Endothelial cell (in vitro differentiated cells): ENCODE measurements around the gene SH2D6. TPM values are rescaled to one million over a fixed set of nuclear protein-coding genes. Genes with fewer than 3 reads are reported as not detected.

Experiments
- DNase-seq: peaks from one replicate; pipeline ENCODE4 v3.0.0; 2021; ENCODE audit warnings: low spot score
- H3K27ac Mint-ChIP-seq: one replicate; pipeline ENCODE4 v1.8.0; 2021; ENCODE audit warnings: mixed read lengths, inconsistent platforms; ENCODE audit not compliant: unreplicated experiment
- H3K27me3 Mint-ChIP-seq: one replicate; pipeline ENCODE4 v1.8.0; 2021; ENCODE audit warnings: mild to moderate bottlenecking, moderate library complexity, mixed read lengths, inconsistent platforms; ENCODE audit not compliant: unreplicated experiment
- H3K36me3 Mint-ChIP-seq: one replicate; pipeline ENCODE4 v1.8.0; 2021; ENCODE audit warnings: mild to moderate bottlenecking, low read depth, mixed read lengths, inconsistent platforms; ENCODE audit not compliant: unreplicated experiment
- H3K4me1 Mint-ChIP-seq: one replicate; pipeline ENCODE4 v1.8.0; 2021; ENCODE audit warnings: mild to moderate bottlenecking, mixed read lengths, inconsistent platforms; ENCODE audit not compliant: unreplicated experiment
- H3K4me3 Mint-ChIP-seq: one replicate; pipeline ENCODE4 v1.8.0; 2021; ENCODE audit warnings: mild to moderate bottlenecking, mixed read lengths, inconsistent platforms; ENCODE audit not compliant: unreplicated experiment
- H3K9me3 Mint-ChIP-seq: one replicate; pipeline ENCODE4 v1.8.0; 2021; ENCODE audit warnings: mixed read lengths, inconsistent platforms; ENCODE audit not compliant: unreplicated experiment
- CTCF ChIP-seq: fragments of 200-600 bp; sonication (generic); IDR thresholded peaks from one replicate; pipeline ENCODE4 v1.5.0; 2021; ENCODE audit warnings: antibody characterized with exemption; ENCODE audit not compliant: unreplicated experiment
- total RNA-seq: library from RNA; stranded (reverse); fragmentation: NEBNext Ultra II Directional; extraction: Animal tissue kit (Norgen Biotek cat#: 25700); gene quantifications from one replicate; pipeline ENCODE4 v1.2.1, GENCODE V29; 2021; ENCODE audit not compliant: unreplicated experiment

Gene SH2D6
- total RNA-seq, 1 donor from 2014 or later: 0.33 TPM

DNA sequence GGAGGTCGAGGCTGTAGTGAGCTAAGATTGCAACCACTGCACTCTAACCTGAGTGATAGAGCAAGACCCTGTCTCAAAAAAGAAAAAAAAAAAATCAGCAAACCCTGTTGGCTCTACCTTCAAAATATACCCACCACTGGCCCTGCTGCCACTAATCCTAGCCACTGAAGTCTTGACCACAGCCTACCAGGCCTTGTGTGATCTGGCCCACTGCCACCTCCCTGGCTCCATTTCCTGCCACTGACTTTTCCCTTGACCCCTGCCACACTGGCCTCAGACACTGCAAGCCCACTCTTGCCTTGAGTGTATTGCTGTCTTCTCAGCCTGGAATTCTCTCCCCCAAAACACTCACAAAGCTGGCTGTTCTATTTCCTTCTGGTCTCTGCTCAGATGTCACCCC lies 33.7 kb downstream of the SH2D6 start:
- TF ChIP-seq CTCF: no peak
- peaks cover 10% of the 10 kb centered on the region for H3K4me1 Mint-ChIP-seq
- peaks cover 7% of the 10 kb centered on the region for H3K27me3 Mint-ChIP-seq
- H3K4me3 Mint-ChIP-seq: no peak overlapping the region
- peaks cover 6% of the 10 kb centered on the region for H3K36me3 Mint-ChIP-seq
- DNase-seq: no peak
- no peaks in the 10 kb centered on the region for H3K9me3 Mint-ChIP-seq
- no peak overlapping the region for H3K27ac Mint-ChIP-seq

GRCh38 chr2:85453571-85453970 lies 35.1 kb downstream of the SH2D6 start:
- no peak overlapping the region for H3K27ac Mint-ChIP-seq
- peaks cover 10% of the 10 kb centered on the region for H3K4me1 Mint-ChIP-seq
- H3K4me3 Mint-ChIP-seq: no peak overlapping the region
- peaks cover 6% of the 10 kb centered on the region for H3K36me3 Mint-ChIP-seq
- TF ChIP-seq CTCF: no peak
- peaks cover 7% of the 10 kb centered on the region for H3K27me3 Mint-ChIP-seq
- H3K9me3 Mint-ChIP-seq: no peaks in the 10 kb centered on the region
- DNase-seq: no peak

DNA sequence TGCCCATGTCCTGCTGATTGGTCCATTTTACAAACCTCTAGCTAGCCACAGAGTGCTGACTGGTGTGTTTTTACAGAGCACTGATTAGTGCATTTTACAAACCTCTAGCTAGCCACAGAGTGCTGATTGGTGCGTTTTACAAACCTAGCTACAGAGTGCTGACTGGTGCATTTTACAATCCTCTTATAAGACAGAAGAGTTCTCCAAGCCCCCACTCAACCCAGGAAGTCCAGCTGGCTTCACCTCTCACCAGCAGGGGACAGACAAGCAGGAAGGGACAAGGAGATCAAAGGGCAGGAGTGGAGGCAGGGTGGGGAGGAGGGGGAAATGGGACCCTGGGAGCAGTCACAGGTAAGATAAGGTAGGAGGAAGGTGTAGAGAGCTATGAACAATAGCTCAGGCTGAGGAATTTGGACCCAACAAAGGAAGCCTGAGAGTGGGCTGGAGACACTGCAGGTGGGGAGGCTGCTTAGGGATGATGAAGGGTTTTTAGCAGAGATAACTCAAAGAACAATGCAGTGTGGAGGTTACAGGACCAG lies 37.1 kb downstream of the SH2D6 start:
- H3K27me3 Mint-ChIP-seq: peaks cover 7% of the 10 kb centered on the region
- peaks cover 10% of the 10 kb centered on the region for H3K4me1 Mint-ChIP-seq
- no peak for TF ChIP-seq CTCF
- H3K27ac Mint-ChIP-seq: no peak overlapping the region
- no peaks in the 10 kb centered on the region for H3K9me3 Mint-ChIP-seq
- no peak for DNase-seq
- H3K4me3 Mint-ChIP-seq: no peak overlapping the region
- peaks cover 6% of the 10 kb centered on the region for H3K36me3 Mint-ChIP-seq

GRCh38 chr2:85457043-85457442 lies 38.5 kb downstream of the SH2D6 start:
- TF ChIP-seq CTCF: no peak
- DNase-seq: no peak
- Mint-ChIP-seq H3K36me3 (peaks cover 6% of the 10 kb centered on the region), H3K27me3 (peaks cover 7% of the 10 kb centered on the region), H3K9me3 (no peaks in the 10 kb centered on the region), H3K27ac (no peak overlapping the region), H3K4me1 (peaks cover 10% of the 10 kb centered on the region), H3K4me3 (no peak overlapping the region)

DNA sequence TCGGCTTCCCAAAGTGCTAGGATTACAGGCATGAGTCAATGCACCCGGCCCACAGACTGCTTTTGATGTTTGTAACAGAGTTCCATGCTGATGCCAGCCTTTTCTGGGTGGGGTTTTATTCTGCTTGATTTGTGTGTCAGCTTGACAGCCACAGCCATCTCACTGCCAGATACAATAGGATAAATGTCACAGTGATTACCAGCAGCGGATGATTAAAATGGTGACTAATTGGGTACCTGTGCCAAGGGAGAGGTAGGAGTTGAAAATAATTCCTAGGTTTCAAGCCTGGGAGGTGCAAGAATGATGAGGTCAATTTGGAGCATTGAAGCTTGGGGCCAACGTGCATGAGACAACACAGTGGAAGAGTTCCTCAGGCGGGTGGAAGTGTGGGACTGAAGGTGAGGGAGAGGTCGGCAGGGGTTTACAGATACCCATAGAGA lies 39.4 kb downstream of the SH2D6 start:
- no peak overlapping the region for H3K4me3 Mint-ChIP-seq
- DNase-seq: no peak
- H3K27ac Mint-ChIP-seq: no peak overlapping the region
- H3K36me3 Mint-ChIP-seq: no peaks in the 10 kb centered on the region
- no peaks in the 10 kb centered on the region for H3K9me3 Mint-ChIP-seq
- no peak for TF ChIP-seq CTCF
- H3K4me1 Mint-ChIP-seq: peaks cover 10% of the 10 kb centered on the region
- peaks cover 4% of the 10 kb centered on the region for H3K27me3 Mint-ChIP-seq
